Stimulated activated CD4-positive, alpha-beta T cell treated with anti-CD3 and anti-CD28 coated beads, TNF-alpha, amount 100 ng/mL, for 24 hours (primary cell): ENCODE measurements around the gene SPNS3.

ENCODE experiments used
- DNase-seq, 3 experiments: peaks; one replicate each; pipeline ENCODE4 v3.0.0-alpha.2; 2020; ENCODE audit warnings: low read depth in 3 of 3

Gene SPNS3

DNA sequence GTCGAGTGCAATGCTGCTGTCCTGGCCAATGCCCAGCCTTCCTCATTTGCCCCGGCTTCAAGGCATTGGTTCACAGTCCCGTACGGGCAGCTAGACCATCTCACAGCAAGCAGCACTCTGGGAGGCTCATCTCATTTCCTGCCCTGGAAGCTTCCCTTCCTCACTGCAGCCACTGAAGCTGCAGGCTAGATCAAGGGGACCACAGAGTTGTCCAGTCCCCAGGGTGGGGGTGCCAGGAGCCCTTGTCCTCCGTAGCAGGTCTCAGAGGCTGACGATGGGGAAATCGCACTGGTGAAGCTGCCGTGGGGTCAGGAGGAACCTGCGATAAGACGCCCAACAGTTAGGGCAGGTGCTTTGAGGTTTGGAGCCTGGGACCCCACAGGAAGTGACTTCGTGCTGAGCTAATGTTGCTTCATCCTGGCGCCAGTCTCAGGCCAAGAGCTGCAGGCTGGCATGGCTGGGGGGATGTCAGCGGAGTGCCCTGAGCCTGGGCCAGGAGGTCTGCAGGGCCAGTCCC lies at the start of gene SPNS3:
Gene SPNS3, plus strand, starts transcription at position 426 of the 517 bp plus-strand sequence. Its CDS starts 28 bp downstream, at position 454.
- DNase-seq, result peak in 2 of 3 experiments; percentile 3 to 29

DNA sequence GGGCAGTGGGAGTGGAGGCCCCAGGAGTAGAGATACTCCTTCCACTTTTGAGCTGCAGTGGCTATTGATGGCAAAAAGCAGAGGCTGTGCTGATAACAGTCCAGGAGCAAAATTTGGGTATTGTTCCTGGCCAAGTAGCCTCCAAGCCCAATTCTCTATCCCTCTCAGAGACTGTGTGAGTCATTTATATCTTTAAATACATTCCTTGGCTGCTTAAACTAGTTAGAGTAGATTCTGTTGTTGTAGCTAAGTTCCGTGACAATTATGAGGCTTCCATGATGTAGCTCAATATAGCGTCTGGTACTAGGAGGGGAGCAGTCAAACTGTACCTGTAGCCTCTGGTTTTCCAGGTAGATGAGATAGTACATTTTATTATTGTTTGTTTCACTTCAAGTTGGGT lies 47.3 kb upstream of the SPNS3 start:
- no peak for DNase-seq

GRCh38 chr17:4387137-4387536 lies 46.6 kb upstream of the SPNS3 start:
- no peak for DNase-seq

DNA sequence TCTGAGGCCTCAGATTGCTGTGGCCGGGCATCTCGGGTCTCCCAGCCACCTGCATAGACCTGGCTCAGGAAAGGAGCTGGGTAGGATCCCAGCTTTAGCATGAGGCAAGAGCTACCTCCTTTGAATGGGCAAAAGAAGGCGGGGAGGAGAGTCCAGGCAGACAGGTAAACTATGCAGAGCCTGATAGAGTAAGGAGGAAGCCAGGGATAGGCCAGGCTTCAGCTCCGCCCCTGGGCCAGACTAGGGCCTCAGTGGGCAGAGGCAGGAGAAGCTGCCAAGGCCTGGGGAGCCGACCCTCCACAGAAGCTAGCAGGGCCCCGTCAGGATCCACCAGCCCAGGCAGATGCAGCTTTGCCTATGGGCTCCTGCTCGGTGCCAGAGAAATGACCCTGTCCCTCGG lies 44.7 kb upstream of the SPNS3 start:
- DNase-seq, result no peak

DNA sequence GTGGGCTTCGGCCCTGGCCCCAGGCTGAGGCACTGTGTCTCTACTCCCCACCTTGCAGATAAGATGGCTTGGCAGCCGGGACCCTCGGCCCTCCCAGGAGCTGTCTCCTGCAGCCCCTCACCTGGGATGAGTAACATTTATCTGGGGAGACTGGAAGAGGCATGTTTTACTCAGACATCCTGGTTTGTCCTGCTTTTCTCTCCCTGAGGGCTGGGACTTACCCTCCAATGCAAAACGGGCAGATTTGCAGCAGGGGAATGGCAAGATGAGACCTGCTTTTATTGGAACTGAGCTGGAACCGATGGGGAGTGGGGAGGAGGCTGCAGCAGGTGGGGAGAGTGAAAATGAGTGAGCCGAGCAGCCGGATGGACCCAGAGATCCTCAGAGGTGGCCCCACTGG lies 39.9 kb upstream of the SPNS3 start:
- DNase-seq, result no peak

DNA sequence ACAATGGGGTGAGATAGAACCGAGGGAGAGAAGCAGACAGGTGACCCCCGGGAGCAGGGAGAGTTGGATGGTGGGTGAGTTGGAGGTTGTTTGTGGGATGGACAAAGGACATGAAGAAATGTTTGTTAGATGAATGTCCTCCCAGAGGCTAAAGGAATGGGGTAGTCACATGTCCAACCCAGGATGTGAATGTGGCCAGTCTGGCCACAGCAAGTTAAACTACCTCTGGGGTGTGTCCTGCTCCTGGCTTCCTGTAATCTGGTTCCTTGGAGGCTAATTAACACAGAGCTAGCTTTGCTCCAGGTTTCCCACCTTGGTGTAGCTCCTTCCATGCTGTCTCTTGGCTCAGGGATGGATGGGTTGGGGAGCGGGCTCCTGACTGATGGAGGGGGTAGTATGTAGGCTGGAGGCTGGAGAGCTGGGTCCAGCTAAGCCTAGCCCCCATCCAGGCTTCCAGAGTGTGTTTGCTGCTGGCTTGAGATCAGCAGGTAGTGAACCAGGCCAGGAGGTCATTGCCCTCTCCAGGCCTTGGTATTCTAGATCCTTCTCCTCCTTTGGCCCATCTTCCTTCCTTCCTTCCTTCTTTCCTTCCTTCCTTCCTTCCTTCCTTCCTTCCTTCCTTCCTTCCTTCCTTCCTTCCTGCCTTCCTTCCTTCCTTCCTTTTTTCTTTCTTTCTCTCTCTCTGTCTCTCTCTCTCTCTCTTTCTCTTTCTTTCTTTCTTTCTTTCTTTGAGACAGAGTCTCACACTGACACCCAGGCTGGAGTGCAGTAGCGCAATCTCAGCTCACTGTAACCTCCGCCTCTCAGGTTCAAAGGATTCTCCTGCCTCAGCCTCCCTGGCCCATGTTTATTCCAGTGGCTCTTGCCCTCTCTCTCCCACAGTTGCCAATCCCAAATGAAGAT lies 39.3 kb upstream of the SPNS3 start:
- DNase-seq, result no peak

DNA sequence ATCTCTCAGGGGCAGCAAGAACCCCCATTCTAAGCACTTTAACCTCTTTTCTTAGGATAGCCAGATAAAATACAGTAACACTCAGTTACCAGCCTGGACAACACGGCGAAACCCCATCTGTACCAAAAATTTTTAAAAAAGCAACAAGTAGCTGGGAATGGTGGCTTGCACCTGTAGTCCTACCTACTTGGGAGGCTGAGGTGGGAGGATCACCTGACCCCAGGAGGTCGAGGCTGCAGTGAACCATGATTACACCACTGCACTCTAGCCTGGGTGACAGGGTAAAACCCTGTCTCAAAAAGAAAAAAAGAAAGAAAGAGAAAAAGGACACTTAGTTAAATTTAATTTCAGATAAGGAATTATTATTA lies 38.6 kb upstream of the SPNS3 start:
- DNase-seq, result no peak

DNA sequence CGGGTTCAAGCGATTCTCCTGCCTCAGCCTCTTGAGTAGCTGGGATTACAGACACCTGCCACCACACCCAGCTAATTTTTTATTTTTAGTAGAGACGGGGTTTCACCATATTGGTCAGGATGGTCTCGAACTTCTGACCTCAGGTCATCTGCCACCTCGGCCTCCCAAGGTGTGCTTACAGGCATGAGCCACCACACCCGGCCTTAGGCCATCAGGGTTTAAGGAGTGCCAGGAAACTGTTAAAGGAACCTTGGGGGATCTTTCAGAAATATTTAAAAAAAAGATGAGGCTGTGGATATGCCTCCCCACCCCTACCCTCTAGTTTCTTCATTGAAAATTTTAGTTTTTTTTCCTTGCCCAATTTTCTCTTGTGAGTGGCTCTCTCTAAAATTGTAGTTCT lies 35.9 kb upstream of the SPNS3 start:
- DNase-seq, result no peak

DNA sequence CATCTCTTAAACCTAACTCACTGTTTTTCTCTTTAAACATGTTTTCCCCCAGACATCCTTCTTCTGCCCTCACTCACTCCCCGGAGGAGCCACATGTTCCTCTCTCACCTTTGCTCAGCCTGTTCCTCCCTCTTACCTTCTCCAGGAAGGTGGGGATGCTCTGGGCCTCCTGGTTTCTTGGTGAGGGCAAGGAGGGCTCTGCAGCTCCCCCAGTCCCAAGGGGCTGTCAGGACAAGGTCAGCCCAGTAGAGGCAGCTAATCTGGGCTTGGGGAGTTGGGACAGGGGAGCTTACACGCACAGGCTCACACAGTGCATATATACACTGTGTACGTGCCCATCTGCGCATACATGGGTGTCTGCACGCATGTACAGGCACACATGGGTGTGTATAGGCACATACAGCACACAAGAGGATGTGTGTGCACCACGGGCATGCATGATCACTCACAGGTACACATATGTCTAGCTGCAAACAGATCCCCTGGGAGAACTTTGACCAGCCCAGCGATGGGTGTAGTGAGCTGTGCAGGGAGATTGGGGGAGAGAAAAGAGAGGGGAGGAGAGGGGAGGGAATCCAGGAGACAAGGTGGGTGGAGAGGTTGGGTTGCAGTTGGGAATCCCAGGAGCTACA lies 28.6 kb upstream of the SPNS3 start:
- DNase-seq, result no peak

DNA sequence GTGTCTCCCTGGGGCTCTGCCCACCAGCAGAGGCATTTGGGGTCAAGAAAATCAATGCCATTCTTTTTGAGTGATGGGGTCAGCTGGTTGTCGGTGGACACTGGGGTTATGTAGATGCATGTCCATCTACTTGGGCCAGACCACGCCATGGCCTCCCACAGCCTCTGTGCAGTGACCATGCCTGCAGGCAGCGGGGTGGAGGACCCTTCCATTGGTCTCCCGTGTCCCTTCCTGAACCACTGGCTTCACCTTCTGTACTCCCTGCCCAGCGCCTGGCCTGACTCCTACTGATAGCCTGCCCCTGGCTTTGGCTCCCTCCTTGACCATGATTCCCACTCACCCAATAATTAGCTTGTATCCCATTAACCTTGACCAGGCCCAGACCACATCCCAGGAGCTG lies 28.0 kb upstream of the SPNS3 start:
- no peak for DNase-seq

DNA sequence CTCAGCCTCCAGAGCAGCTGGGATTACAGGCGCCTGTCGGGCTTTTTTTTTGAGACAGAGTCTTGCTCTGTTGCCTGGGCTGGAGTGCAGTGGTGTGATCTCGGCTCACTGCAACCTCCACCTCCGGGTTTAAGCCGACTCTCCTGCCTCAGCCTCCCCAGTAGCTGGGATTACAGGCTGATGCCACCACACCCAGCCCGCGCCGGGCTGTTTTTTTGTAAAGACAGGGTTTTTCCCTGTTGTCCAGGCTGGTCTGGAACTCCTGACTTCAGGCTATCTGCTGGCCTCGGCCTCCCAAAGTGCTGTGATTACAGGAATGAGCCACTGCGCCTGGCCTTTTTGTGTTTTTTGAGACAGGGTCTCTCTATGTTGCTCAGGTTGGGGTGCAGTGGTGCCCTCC lies 27.4 kb upstream of the SPNS3 start:
- DNase-seq, result no peak

- no peak for DNase-seq
Measured at GRCh38 chr17:4407216-4407615, 26.5 kb upstream of the SPNS3 start.

DNA sequence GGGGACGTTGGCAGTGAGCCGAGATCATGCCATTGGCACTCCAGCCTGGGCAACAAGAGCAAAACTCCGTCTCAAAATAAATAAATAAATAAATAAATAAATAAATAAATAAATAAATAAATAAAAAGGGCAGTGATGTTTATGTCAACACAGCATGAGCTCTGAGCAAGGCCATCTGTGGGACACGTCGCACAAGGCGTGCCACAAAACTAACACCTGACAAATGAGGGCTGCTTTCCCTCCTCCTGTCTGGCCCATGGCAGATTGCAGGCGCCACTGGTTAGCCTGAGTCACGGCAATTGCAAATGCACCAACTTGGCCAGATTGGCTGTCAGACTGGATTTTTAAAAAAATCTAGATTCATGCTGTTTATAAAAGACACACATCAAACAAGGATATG lies 25.9 kb upstream of the SPNS3 start:
- DNase-seq, result no peak

GRCh38 chr17:4409659-4410058 lies 24.1 kb upstream of the SPNS3 start:
- DNase-seq, result no peak

DNA sequence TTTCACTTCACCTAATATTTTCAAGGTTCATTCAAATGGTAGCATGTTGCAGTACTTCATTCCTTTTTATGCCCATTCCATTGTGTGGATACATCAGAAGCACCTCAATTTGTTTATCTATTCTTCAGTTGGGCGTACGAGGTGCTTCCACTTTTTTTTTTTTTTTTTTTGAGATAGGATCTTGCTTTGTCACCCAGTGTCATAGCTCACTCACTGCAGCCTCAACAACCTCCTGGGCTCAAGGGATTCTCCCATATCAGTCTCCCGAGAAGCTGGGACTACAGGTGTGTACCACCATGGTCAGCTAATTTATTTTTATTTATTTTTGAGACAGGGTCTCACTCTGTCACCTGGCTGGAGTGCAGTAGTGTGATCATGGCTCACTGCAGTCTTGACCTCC lies 22.5 kb upstream of the SPNS3 start:
- no peak for DNase-seq

- DNase-seq, result peak; percentile 77 to 90 (median 89)
Measured at GRCh38 chr17:4412933-4413831, 20.6 kb upstream of the SPNS3 start.

- DNase-seq, result no peak
Measured at GRCh38 chr17:4417129-4417667, 16.5 kb upstream of the SPNS3 start.

GRCh38 chr17:4420692-4421131 lies 13.0 kb upstream of the SPNS3 start:
- DNase-seq, result peak; percentile 29 to 32 (median 31)

GRCh38 chr17:4422864-4423263 lies 10.9 kb upstream of the SPNS3 start:
- no peak for DNase-seq

GRCh38 chr17:4425398-4425797 lies 8.3 kb upstream of the SPNS3 start:
- no peak for DNase-seq

DNA sequence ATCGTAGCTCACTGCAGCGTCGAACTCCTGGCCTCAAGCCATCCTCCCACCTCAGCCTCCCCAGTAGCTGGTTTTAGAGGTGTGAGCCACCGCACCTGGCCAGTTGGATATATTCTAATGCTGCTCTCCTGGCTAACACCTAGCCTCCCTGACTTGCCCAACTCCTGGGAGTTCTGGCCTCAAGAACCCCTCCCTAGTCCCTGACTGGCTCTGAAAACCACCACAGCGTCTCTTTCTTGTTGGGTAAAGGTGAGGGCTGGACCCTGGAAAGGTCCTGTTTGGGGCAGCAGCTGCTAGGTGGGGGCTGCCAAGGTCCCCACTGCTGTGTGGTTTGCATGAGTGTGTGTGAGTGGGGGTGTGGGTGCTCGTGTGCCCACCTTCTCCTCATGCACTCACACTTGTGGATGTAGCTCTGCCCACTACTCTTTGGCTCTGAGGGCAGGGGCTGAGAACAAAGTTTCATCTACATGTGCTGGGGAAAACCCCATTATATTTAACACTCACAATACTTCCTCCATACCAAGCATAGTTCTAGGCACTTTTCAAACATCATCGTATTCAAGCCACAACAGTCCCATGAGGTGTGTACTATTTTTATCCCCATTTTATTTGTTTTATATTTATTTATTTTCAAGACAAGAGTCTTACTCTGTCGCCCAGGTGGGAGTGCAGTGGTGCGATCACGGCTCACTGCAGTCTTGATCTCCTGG lies 7.1 kb upstream of the SPNS3 start:
- no peak for DNase-seq
